GM21576 (cell line): Measurements from ENCODE around the gene CTNND2.

Source experiments
- ATAC-seq: cut with Tn5 transposase; IDR thresholded peaks from one replicate; pipeline ENCODE4 v1.9.1; 2021; ENCODE audit warnings: mild to moderate bottlenecking, moderate library complexity; ENCODE audit not compliant: unreplicated experiment

Gene CTNND2

GRCh38 chr5:11790201-11790600, 114.0 kb downstream of the CTNND2 start:
- no peak for ATAC-seq

GRCh38 chr5:11785771-11786352, 118.4 kb downstream of the CTNND2 start:
- no peak for ATAC-seq

GRCh38 chr5:11780641-11781345, 123.5 kb downstream of the CTNND2 start:
- no peak for ATAC-seq

GRCh38 chr5:11777096-11777495, 127.2 kb downstream of the CTNND2 start:
- no peak for ATAC-seq

GRCh38 chr5:11770310-11770709, 133.9 kb downstream of the CTNND2 start:
- ATAC-seq = no peak

- ATAC-seq = no peak
Observed at GRCh38 chr5:11760934-11761603, 143.2 kb downstream of the CTNND2 start.

- ATAC-seq = no peak
Observed at GRCh38 chr5:11758321-11758720, 145.9 kb downstream of the CTNND2 start.

- no peak for ATAC-seq
Observed at GRCh38 chr5:11757661-11758060, 146.6 kb downstream of the CTNND2 start.

- no peak for ATAC-seq
Observed at GRCh38 chr5:11737010-11737409, 167.2 kb downstream of the CTNND2 start.

- no peak for ATAC-seq
Observed at GRCh38 chr5:11734369-11734768, 169.9 kb downstream of the CTNND2 start.

GRCh38 chr5:11733840-11734192, 170.4 kb downstream of the CTNND2 start:
- ATAC-seq = no peak

GRCh38 chr5:11733185-11733839, 170.9 kb downstream of the CTNND2 start:
- no peak for ATAC-seq

GRCh38 chr5:11724940-11725339, 179.3 kb downstream of the CTNND2 start:
- ATAC-seq = no peak

GRCh38 chr5:11719888-11720481, 184.3 kb downstream of the CTNND2 start:
- ATAC-seq = no peak

- ATAC-seq = no peak
Observed at GRCh38 chr5:11715461-11716196, 188.6 kb downstream of the CTNND2 start.

- ATAC-seq = no peak
Observed at GRCh38 chr5:11711932-11712331, 192.3 kb downstream of the CTNND2 start.

GRCh38 chr5:11709021-11709420, 195.2 kb downstream of the CTNND2 start:
- ATAC-seq = no peak

- ATAC-seq = no peak
Observed at GRCh38 chr5:11704916-11705315, 199.3 kb downstream of the CTNND2 start.

- no peak for ATAC-seq
Observed at GRCh38 chr5:11700391-11700790, 203.9 kb downstream of the CTNND2 start.

GRCh38 chr5:11692636-11693035, 211.6 kb downstream of the CTNND2 start:
- ATAC-seq = no peak

GRCh38 chr5:11687498-11687897, 216.7 kb downstream of the CTNND2 start:
- no peak for ATAC-seq
